ENCODE measurements around the gene MXRA7.

The MXRA7 gene

DNA sequence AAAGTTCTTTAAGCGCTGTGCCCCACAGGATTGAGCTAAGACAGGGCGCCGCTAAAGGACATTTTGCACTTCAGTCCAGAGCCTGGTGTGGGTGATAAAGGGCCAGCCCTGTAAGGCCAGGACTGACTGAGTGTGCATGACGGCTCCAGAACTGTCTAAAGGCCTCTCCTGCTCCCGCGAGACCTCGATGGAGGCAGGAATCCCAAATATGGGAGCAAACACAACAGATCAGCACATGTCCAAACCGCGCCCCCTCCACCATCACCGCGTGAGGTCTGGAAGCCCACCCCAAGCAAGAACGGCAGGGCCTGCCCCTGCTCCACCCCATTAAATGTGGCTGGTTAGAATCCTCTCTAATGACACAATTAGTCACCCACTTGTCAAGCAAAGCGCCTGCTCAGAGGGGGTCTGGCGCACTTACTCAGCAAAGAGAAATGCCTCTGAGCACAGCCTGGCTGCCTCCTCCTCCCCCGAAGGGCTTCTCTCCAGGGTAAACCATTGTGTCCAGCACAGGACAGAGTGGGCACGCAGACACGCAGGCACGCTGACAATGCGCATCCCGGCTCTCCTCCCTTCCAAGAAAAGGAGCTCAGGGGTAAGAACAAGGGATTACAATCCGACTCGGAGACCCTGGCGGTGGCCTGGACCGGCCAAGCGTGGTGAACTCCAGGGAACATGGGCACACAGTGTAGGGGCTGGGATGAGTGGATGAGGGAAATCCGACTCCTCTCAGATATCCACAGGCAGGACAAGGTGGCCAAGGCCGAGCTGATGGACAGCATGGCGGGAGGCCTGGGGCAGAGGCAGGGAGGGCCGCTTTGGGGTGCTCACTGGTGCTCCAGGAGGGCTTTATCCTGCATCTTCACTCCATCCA is 1.5 kb downstream of the MXRA7 start (continued):
- TF ChIP-seq SETDB1 (IDR thresholded peaks at IDR 0.05; ENCODE audit: insufficient read length, low read length) (no peak), ZNF214 (tag by site-specific recombination; IDR thresholded peaks at IDR 0.05; ENCODE audit: borderline replicate concordance) (no peak), TCF7L2 (IDR thresholded peaks at IDR 0.05; ENCODE audit: borderline replicate concordance, low read depth, low read length) (no peak), ZNF366 (tag by site-specific recombination; conservative IDR thresholded peaks at IDR 0.05) (no peak; the same call in 1 of the 2 replicates), ZNF19 (tag by site-specific recombination; IDR thresholded peaks at IDR 0.05; ENCODE audit: low read depth) (no peak), ZNF561 (tag by site-specific recombination; IDR thresholded peaks at IDR 0.05; ENCODE audit: borderline replicate concordance) (peak; percentile 76), BCL11A (tag by site-specific recombination; IDR thresholded peaks at IDR 0.05; ENCODE audit: low read depth) (peak; percentile 23; the same call in 1 of the 2 replicates), ZNF701 (tag by site-specific recombination; IDR thresholded peaks at IDR 0.05) (no peak), ZNF146 (tag by site-specific recombination; IDR thresholded peaks at IDR 0.05) (no peak), ZNF2 (tag by site-specific recombination; IDR thresholded peaks at IDR 0.05) (0 out of 2 replicates have a peak, but pooled peaks have one; percentile 26), ZNF416 (tag by site-specific recombination; IDR thresholded peaks at IDR 0.05) (no peak), ZNF571 (tag by site-specific recombination; IDR thresholded peaks at IDR 0.05) (no peak), ZNF664 (tag by site-specific recombination; IDR thresholded peaks at IDR 0.05) (no peak), ZBTB20 (tag by site-specific recombination; IDR thresholded peaks at IDR 0.05) (peak; percentile 43; the same call in 1 of the 2 replicates), KLF8 (tag by site-specific recombination; IDR thresholded peaks at IDR 0.05) (peak; percentile 87), KLF9 (tag by site-specific recombination; IDR thresholded peaks at IDR 0.05; ENCODE audit: low read depth) (peak; percentile 81), ZNF658 (tag by site-specific recombination; IDR thresholded peaks at IDR 0.05) (no peak), ZNF585B (tag by site-specific recombination; IDR thresholded peaks at IDR 0.05) (no peak), ZNF155 (tag by site-specific recombination; IDR thresholded peaks at IDR 0.05) (no peak), ZNF777 (tag by site-specific recombination; IDR thresholded peaks at IDR 0.05; ENCODE audit: borderline replicate concordance) (no peak), ZNF133 (tag by site-specific recombination; IDR thresholded peaks at IDR 0.05) (no peak), ZNF354C (tag by site-specific recombination; IDR thresholded peaks at IDR 0.05; ENCODE audit: borderline replicate concordance, low read depth) (no peak), ZNF426 (tag by site-specific recombination; IDR thresholded peaks at IDR 0.05) (no peak), ZNF548 (tag by site-specific recombination; IDR thresholded peaks at IDR 0.05) (no peak), ZNF311 (tag by site-specific recombination; IDR thresholded peaks at IDR 0.05; ENCODE audit: borderline replicate concordance) (no peak), ZNF747 (tag by site-specific recombination; IDR thresholded peaks at IDR 0.05) (no peak), ZNF341 (tag by site-specific recombination; IDR thresholded peaks at IDR 0.05; ENCODE audit: low read depth) (peak; percentile 91), ZNF221 (tag by site-specific recombination; IDR thresholded peaks at IDR 0.05; ENCODE audit: borderline replicate concordance) (no peak), RBAK (tag by site-specific recombination; IDR thresholded peaks at IDR 0.05) (no peak)
- TF ChIP-seq, protein P1, sequence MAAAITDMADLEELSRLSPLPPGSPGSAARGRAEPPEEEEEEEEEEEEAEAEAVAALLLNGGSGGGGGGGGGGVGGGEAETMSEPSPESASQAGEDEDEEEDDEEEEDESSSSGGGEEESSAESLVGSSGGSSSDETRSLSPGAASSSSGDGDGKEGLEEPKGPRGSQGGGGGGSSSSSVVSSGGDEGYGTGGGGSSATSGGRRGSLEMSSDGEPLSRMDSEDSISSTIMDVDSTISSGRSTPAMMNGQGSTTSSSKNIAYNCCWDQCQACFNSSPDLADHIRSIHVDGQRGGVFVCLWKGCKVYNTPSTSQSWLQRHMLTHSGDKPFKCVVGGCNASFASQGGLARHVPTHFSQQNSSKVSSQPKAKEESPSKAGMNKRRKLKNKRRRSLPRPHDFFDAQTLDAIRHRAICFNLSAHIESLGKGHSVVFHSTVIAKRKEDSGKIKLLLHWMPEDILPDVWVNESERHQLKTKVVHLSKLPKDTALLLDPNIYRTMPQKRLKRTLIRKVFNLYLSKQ (tag by site-specific recombination; IDR thresholded peaks at IDR 0.05; ENCODE audit: borderline replicate concordance), result no peak
- TF ChIP-seq, protein P2, sequence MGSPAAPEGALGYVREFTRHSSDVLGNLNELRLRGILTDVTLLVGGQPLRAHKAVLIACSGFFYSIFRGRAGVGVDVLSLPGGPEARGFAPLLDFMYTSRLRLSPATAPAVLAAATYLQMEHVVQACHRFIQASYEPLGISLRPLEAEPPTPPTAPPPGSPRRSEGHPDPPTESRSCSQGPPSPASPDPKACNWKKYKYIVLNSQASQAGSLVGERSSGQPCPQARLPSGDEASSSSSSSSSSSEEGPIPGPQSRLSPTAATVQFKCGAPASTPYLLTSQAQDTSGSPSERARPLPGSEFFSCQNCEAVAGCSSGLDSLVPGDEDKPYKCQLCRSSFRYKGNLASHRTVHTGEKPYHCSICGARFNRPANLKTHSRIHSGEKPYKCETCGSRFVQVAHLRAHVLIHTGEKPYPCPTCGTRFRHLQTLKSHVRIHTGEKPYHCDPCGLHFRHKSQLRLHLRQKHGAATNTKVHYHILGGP (tag by site-specific recombination; IDR thresholded peaks at IDR 0.05), result no peak
- TF ChIP-seq, protein P3, sequence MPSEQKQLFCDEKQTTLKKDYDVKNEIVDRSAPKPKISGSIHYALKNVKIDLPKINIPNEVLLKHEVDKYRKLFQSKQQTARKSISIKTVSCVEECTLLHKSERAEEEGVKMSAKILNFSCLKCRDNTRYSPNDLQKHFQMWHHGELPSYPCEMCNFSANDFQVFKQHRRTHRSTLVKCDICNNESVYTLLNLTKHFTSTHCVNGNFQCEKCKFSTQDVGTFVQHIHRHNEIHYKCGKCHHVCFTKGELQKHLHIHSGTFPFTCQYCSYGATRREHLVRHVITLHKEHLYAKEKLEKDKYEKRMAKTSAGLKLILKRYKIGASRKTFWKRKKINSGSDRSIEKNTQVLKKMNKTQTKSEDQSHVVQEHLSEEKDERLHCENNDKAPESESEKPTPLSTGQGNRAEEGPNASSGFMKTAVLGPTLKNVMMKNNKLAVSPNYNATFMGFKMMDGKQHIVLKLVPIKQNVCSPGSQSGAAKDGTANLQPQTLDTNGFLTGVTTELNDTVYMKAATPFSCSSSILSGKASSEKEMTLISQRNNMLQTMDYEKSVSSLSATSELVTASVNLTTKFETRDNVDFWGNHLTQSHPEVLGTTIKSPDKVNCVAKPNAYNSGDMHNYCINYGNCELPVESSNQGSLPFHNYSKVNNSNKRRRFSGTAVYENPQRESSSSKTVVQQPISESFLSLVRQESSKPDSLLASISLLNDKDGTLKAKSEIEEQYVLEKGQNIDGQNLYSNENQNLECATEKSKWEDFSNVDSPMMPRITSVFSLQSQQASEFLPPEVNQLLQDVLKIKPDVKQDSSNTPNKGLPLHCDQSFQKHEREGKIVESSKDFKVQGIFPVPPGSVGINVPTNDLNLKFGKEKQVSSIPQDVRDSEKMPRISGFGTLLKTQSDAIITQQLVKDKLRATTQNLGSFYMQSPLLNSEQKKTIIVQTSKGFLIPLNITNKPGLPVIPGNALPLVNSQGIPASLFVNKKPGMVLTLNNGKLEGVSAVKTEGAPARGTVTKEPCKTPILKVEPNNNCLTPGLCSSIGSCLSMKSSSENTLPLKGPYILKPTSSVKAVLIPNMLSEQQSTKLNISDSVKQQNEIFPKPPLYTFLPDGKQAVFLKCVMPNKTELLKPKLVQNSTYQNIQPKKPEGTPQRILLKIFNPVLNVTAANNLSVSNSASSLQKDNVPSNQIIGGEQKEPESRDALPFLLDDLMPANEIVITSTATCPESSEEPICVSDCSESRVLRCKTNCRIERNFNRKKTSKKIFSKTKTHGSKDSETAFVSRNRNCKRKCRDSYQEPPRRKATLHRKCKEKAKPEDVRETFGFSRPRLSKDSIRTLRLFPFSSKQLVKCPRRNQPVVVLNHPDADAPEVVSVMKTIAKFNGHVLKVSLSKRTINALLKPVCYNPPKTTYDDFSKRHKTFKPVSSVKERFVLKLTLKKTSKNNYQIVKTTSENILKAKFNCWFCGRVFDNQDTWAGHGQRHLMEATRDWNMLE (tag by site-specific recombination; conservative IDR thresholded peaks at IDR 0.05; ENCODE audit: low read depth), result no peak

All from HEK293 (cell line).